NCI-H460 (cell line): ENCODE data around the gene NFAT5. TPM values are rescaled to one million over a fixed set of nuclear protein-coding genes. Genes with fewer than 3 reads are reported as not detected.
A peak's percentile ranks its signal among the peaks of the same experiment; 100 is the strongest.

Experiments
- DNase-seq: peaks from one replicate; pipeline ENCODE4 v3.0.0-alpha.2; 2016; ENCODE audit warnings: low read depth; ENCODE audit errors: extremely low read depth
- total RNA-seq: library from RNA; depleted of rRNA; stranded (reverse); fragments of >200 nt; shearing (Covaris generic); gene quantifications from 2 replicates; pipeline ENCODE4 v1.2.3, GENCODE V29; 2014

NFAT5 gene
- total RNA-seq, 1 experiment from 2014 or later: 7.1 TPM

- no peak for DNase-seq
These were observed 28.0 kb downstream of the NFAT5 start for GRCh38 chr16:69593751-69594255.

GRCh38 chr16:69595127-69596036 is 29.6 kb downstream of the NFAT5 start:
- DNase-seq: peak; percentile 14

- no peak for DNase-seq
These were observed 31.0 kb downstream of the NFAT5 start for GRCh38 chr16:69596801-69597200.

GRCh38 chr16:69598045-69598444 is 32.3 kb downstream of the NFAT5 start:
- no peak for DNase-seq

GRCh38 chr16:69599731-69600130 is 34.0 kb downstream of the NFAT5 start:
- no peak for DNase-seq

- DNase-seq: no peak
These were observed 34.4 kb downstream of the NFAT5 start for GRCh38 chr16:69600202-69600601.

GRCh38 chr16:69601250-69601649 is 35.5 kb downstream of the NFAT5 start:
- no peak for DNase-seq

GRCh38 chr16:69606985-69607384 is 41.2 kb downstream of the NFAT5 start:
- no peak for DNase-seq

GRCh38 chr16:69607674-69608073 is 41.9 kb downstream of the NFAT5 start:
- DNase-seq: no peak

GRCh38 chr16:69610356-69610755 is 44.6 kb downstream of the NFAT5 start:
- no peak for DNase-seq

GRCh38 chr16:69611103-69611640 is 45.4 kb downstream of the NFAT5 start:
- no peak for DNase-seq

GRCh38 chr16:69613378-69614154 is 47.8 kb downstream of the NFAT5 start:
- no peak for DNase-seq

GRCh38 chr16:69615528-69615927 is 49.8 kb downstream of the NFAT5 start:
- no peak for DNase-seq

GRCh38 chr16:69616082-69616481 is 50.3 kb downstream of the NFAT5 start:
- DNase-seq: no peak

GRCh38 chr16:69618307-69618706 is 52.5 kb downstream of the NFAT5 start:
- DNase-seq: no peak

GRCh38 chr16:69618721-69619120 is 53.0 kb downstream of the NFAT5 start:
- DNase-seq: no peak

GRCh38 chr16:69619514-69619913 is 53.7 kb downstream of the NFAT5 start:
- no peak for DNase-seq

GRCh38 chr16:69620573-69620972 is 54.8 kb downstream of the NFAT5 start:
- no peak for DNase-seq

GRCh38 chr16:69621225-69621624 is 55.5 kb downstream of the NFAT5 start:
- DNase-seq: no peak

GRCh38 chr16:69626256-69626655 is 60.5 kb downstream of the NFAT5 start:
- DNase-seq: no peak

GRCh38 chr16:69632828-69633227 is 67.1 kb downstream of the NFAT5 start:
- DNase-seq: no peak
